Endothelial cell of umbilical vein (primary cell): ENCODE results near the gene PDE6B. TPM values are rescaled to one million over a fixed set of nuclear protein-coding genes. Genes with fewer than 3 reads are reported as not detected.

Source experiments
- BruUV-seq: library from RNA; stranded (reverse); fragments of 400-500 nt; replicated peaks from 2 replicates; lab custom pipeline; 2021; lab: Mats Ljungman, UMichigan
- CTCF ChIA-PET: fragments of 300-600, 350-600 bp; sonication (Branson Sonifier 250); formaldehyde crosslinking; loops from one replicate; lab custom pipeline; 2021; ENCODE audit warnings: antibody characterized with exemption, inconsistent platforms; lab: Charles Lee
- POLR2A ChIA-PET: fragments of 300-600, 350-600 bp; sonication (Branson Sonifier 250); formaldehyde crosslinking; loops from one replicate; lab custom pipeline; 2021; ENCODE audit warnings: antibody characterized with exemption, inconsistent platforms; lab: Charles Lee
- DNase-seq: peaks from one replicate; pipeline ENCODE4 v3.0.0-alpha.2; 2011; ENCODE audit warnings: low read depth, low spot score
- FAIRE-seq: peaks from 2 replicates; lab custom pipeline; 2011; peaks lifted over from hg19 to GRCh38; lab: Jason Lieb, UNC
- H2AFZ ChIP-seq: 2 replicates; pipeline ENCODE4 v1.6.0; 2012; ENCODE audit warnings: low read depth, low read length, control low read depth, inconsistent platforms
- H3K27ac ChIP-seq: 2 replicates; pipeline ENCODE4 v1.5.1; 2011; ENCODE audit warnings: low read depth, mild to moderate bottlenecking, control low read depth, low read length, moderate library complexity; ENCODE audit not compliant: insufficient read depth
- H3K27me3 ChIP-seq, 2 experiments: 2 replicates each; pipeline versions ENCODE4 v1.6.0 to v1.6.1; 2011; ENCODE audit warnings: low read length in 2 of 2, mixed read lengths in 1 of 2; ENCODE audit not compliant: control insufficient read depth in 2 of 2, insufficient read depth in 2 of 2
- H3K36me3 ChIP-seq, 2 experiments: 2 replicates in 1 of 2; 3 replicates in 1 of 2; pipeline ENCODE4 v1.5.1; 2011; ENCODE audit warnings: low read length in 2 of 2, mild to moderate bottlenecking in 1 of 2, moderate library complexity in 1 of 2; ENCODE audit not compliant: control insufficient read depth in 2 of 2, insufficient read depth in 2 of 2; ENCODE audit errors: extremely low read depth in 1 of 2
- H3K4me1 ChIP-seq: 3 replicates; pipeline ENCODE4 v1.5.1; 2011; ENCODE audit warnings: mild to moderate bottlenecking, low read length; ENCODE audit not compliant: control insufficient read depth, insufficient read depth; ENCODE audit errors: extremely low read depth
- H3K4me2 ChIP-seq: 2 replicates; pipeline ENCODE4 v1.6.1; 2011; ENCODE audit warnings: low read length, control low read depth, mixed read lengths; ENCODE audit not compliant: insufficient read depth
- H3K4me3 ChIP-seq, 3 experiments: fragments of 200-600 bp in 1 of 3; sonication (generic), shearing (Covaris generic) in 1 of 3; replicated peaks in 1 of 3; 2 replicates each; pipeline ENCODE4 v1.5.1; 2011 to 2016; ENCODE audit warnings: control low read depth in 3 of 3, low read length in 3 of 3, mild to moderate bottlenecking in 2 of 3, inconsistent platforms in 1 of 3, low read depth in 1 of 3, moderate library complexity in 1 of 3; ENCODE audit not compliant: insufficient read depth in 1 of 3
- H3K79me2 ChIP-seq: 2 replicates; pipeline ENCODE4 v1.6.0; 2012; ENCODE audit warnings: low read length, inconsistent platforms; ENCODE audit not compliant: control insufficient read depth, insufficient read depth
- H3K9ac ChIP-seq: replicated peaks from 2 replicates; pipeline ENCODE3; 2011; ENCODE audit warnings: low read length, control low read depth; ENCODE audit not compliant: insufficient read depth; ENCODE audit errors: extremely low read depth
- H3K9me1 ChIP-seq: replicated peaks from 3 replicates; pipeline ENCODE4 v1.6.0; 2011; ENCODE audit warnings: mild to moderate bottlenecking, low read length; ENCODE audit not compliant: control insufficient read depth, insufficient read depth; ENCODE audit errors: extremely low read depth
- H3K9me3 ChIP-seq: replicated peaks from 2 replicates; pipeline ENCODE4 v1.5.1; 2012; ENCODE audit warnings: low read length, inconsistent platforms; ENCODE audit not compliant: control insufficient read depth, insufficient read depth
- H4K20me1 ChIP-seq: replicated peaks from 2 replicates; pipeline ENCODE3; 2011; ENCODE audit warnings: mild to moderate bottlenecking, low read length; ENCODE audit not compliant: control insufficient read depth, insufficient read depth; ENCODE audit errors: extremely low read depth
- CTCF ChIP-seq, 2 donors: IDR thresholded peaks; 1 replicate in 1 of 2; 2 replicates in 1 of 2; pipeline ENCODE4 v1.5.1; 2011; ENCODE audit warnings: low read length in 2 of 2, mild to moderate bottlenecking in 2 of 2, moderate library complexity in 2 of 2, control low read depth in 1 of 2, inconsistent platforms in 1 of 2, low read depth in 1 of 2; ENCODE audit not compliant: insufficient read depth in 1 of 2; ENCODE audit errors: extremely low read depth in 1 of 2
- EZH2 ChIP-seq: IDR thresholded peaks from 2 replicates; pipeline ENCODE4 v1.6.1; 2012; ENCODE audit warnings: borderline replicate concordance, low read depth, mild to moderate bottlenecking, moderate library complexity, low read length, inconsistent platforms; ENCODE audit not compliant: severe bottlenecking
- FOS ChIP-seq: IDR thresholded peaks from 2 replicates; pipeline ENCODE4 v1.6.1; 2011; ENCODE audit warnings: mild to moderate bottlenecking, low read length, moderate library complexity, borderline replicate concordance; ENCODE audit not compliant: insufficient read depth
- GATA2 ChIP-seq: IDR thresholded peaks from 2 replicates; pipeline ENCODE4 v1.7.0; 2011; ENCODE audit warnings: low read depth, mild to moderate bottlenecking, moderate library complexity, mixed read lengths, low read length; ENCODE audit not compliant: insufficient read length, insufficient read depth
- JUN ChIP-seq: IDR thresholded peaks from 2 replicates; pipeline ENCODE4 v1.6.1; 2011; ENCODE audit warnings: borderline replicate concordance, low read depth; ENCODE audit not compliant: insufficient read length, insufficient read depth
- MAX ChIP-seq: IDR thresholded peaks from 2 replicates; pipeline ENCODE4 v1.6.1; 2011; ENCODE audit not compliant: insufficient read depth, insufficient read length
- MYC ChIP-seq: IDR thresholded peaks from one replicate; pipeline ENCODE4 v1.6.1; 2011; ENCODE audit warnings: mild to moderate bottlenecking, low read depth, low read length
- POLR2A ChIP-seq: IDR thresholded peaks from 2 replicates; pipeline ENCODE4 v1.6.1; 2012; ENCODE audit warnings: low read depth, mild to moderate bottlenecking, control low read depth, low read length
- POLR2AphosphoS5 ChIP-seq: IDR thresholded peaks from 2 replicates; pipeline ENCODE4 v1.6.1; 2012; ENCODE audit warnings: low read depth, mild to moderate bottlenecking, control low read depth, low read length, moderate library complexity; ENCODE audit not compliant: insufficient read depth
- dilution Hi-C: fragments of 300-500 bp; cut with MboI; formaldehyde crosslinking; loops from one replicate; pipeline ENCODE4 v1.15.0; 2019; ENCODE audit warnings: low sequenced_read_pairs; ENCODE audit not compliant: extremely low pct_ligation_motif_present
- intact Hi-C: fragments of 100-400 bp; cut with micrococcal nuclease; formaldehyde crosslinking; loops from one replicate; pipeline ENCODE4 v1.10.0; 2022
- polyA plus RNA-seq, 4 experiments: library from polyadenylated mRNA; depleted of rRNA in 3 of 4; stranded (reverse) in 3 of 4; unstranded in 1 of 4; fragments of >200 nt; gene quantifications; 2 replicates each; pipeline versions ENCODE4 v1.2.1 to v1.2.3, GENCODE V29; 2011 to 2012; ENCODE audit warnings: missing spikeins in 1 of 4
- total RNA-seq: library from RNA; stranded (reverse); gene quantifications from 2 replicates; pipeline ENCODE4 v1.2.3, GENCODE V29; 2021

Gene PDE6B
- total and polyA plus RNA-seq, 2 donors (not counting 3 experiments of a cell fraction or from before 2014, with no cell fraction given), result 0.77 to 1.8 TPM

- Histone ChIP-seq H3K9me1 (no peaks in the 10 kb centered on the region), H3K79me2 (no peaks in the 10 kb centered on the region), H3K36me3 (no peaks in the 10 kb centered on the region), H3K4me1 (peaks cover 4% of the 10 kb centered on the region), H2AFZ (peak overlapping the region; percentile 65), H4K20me1 (no peaks in the 10 kb centered on the region), H3K9ac (peak overlapping the region; percentile 28), H3K4me3 (peak overlapping the region in 2 of 3 experiments; percentile 28 to 34), H3K4me2 (peak overlapping the region; percentile 28), H3K9me3 (no peaks in the 10 kb centered on the region), H3K27ac (no peak overlapping the region), H3K27me3 (no peaks in the 10 kb centered on the region)
- ChIA-PET CTCF (no interaction called here), POLR2A (no interaction called here)
- FAIRE-seq (no peak), DNase-seq (no peak)
- dilution Hi-C loops (no loop called here), intact Hi-C loops (no loop called here)
- no peak for TF ChIP-seq FOS
- TF ChIP-seq MYC, result no peak
- TF ChIP-seq GATA2, result no peak
- no peak for TF ChIP-seq MAX
- TF ChIP-seq POLR2AphosphoS5, result no peak
- TF ChIP-seq POLR2A, result no peak
- no peak for TF ChIP-seq JUN
- no peak for TF ChIP-seq CTCF (IDR thresholded peaks at IDR 0.05; ENCODE audit: extremely low read depth in 1 of 2, insufficient read depth in 1 of 2, low read depth in 1 of 2, low read length in 2 of 2)
- no peak for TF ChIP-seq EZH2
- BruUV-seq, result no TSS peak
Measured at GRCh38 chr4:680928-681645, 55.7 kb downstream of the PDE6B start.
